NCI-H2029 treated with DMSO at 0.1 percent for 48 hours (cell line): ENCODE measurements around the gene FBXO41.

Experiments used
- DNase-seq: peaks from one replicate; lab custom pipeline; 2025; lab: John Stamatoyannopoulos, UW

Gene FBXO41

GRCh38 chr2:73214120-73215035 lies 69.9 kb downstream of the FBXO41 start, which contains the start of gene SMYD5:
TSS of gene SMYD5 (plus strand) at chr2:73214245. CDS start at chr2:73214267, 22 bp downstream.
- peak; percentile 39 for DNase-seq

- DNase-seq: peak; percentile 19
These were observed 71.7 kb downstream of the FBXO41 start for GRCh38 chr2:73212448-73213176.

- DNase-seq: no peak
These were observed 72.2 kb downstream of the FBXO41 start for GRCh38 chr2:73212098-73212447.

GRCh38 chr2:73210696-73211095 lies 73.6 kb downstream of the FBXO41 start:
- DNase-seq: no peak

GRCh38 chr2:73210019-73210418 lies 74.3 kb downstream of the FBXO41 start:
- DNase-seq: no peak

- DNase-seq: no peak
These were observed 76.0 kb downstream of the FBXO41 start for GRCh38 chr2:73208258-73208657.

GRCh38 chr2:73205611-73206010 lies 78.7 kb downstream of the FBXO41 start:
- no peak for DNase-seq
